ENCODE results near the gene LRIG2. TPM values are rescaled to one million over a fixed set of nuclear protein-coding genes. Genes with fewer than 3 reads are reported as not detected.

LRIG2 gene
- total RNA-seq, 1 experiment from 2014 or later = 14.8 TPM

GRCh38 chr1:113129529-113130185 is 56.7 kb downstream of the LRIG2 start:
- intact Hi-C loops (cut with micrococcal nuclease; ENCODE audit: unreplicated experiment) = no loop called here
- H3K4me1 ChIP-seq (ENCODE audit: insufficient read depth, low read length, poor library complexity, severe bottlenecking) = no peaks in the 10 kb centered on the region

GRCh38 chr1:113133038-113133437 is 60.0 kb downstream of the LRIG2 start:
- Histone ChIP-seq H3K4me3 (ENCODE audit: low read depth, low read length, poor library complexity, severe bottlenecking) (no peak overlapping the region), H3K27ac (ENCODE audit: low read depth, low read length, poor library complexity, severe bottlenecking) (no peak overlapping the region), H3K4me1 (ENCODE audit: insufficient read depth, low read length, poor library complexity, severe bottlenecking) (no peaks in the 10 kb centered on the region), H3K27me3 (replicated peaks; ENCODE audit: insufficient read depth, low read depth, low read length, poor library complexity) (no peaks in the 10 kb centered on the region), H3K36me3 (ENCODE audit: insufficient read depth, low read length, poor library complexity, severe bottlenecking) (no peaks in the 10 kb centered on the region), H3K9me3 (ENCODE audit: low read depth, low read length, poor library complexity, severe bottlenecking) (no peaks in the 10 kb centered on the region)
- intact Hi-C loops (cut with micrococcal nuclease; ENCODE audit: unreplicated experiment) = no loop called here
- DNase-seq (ENCODE audit: low spot score) = no peak
- TF ChIP-seq CTCF (conservative IDR thresholded peaks at IDR 0.05; ENCODE audit: low read depth, low read length) (no peak), EZH2 (IDR thresholded peaks at IDR 0.05; ENCODE audit: borderline replicate concordance, low read depth, low read length, poor library complexity, severe bottlenecking) (no peak)
- ChIA-PET POLR2A (ENCODE audit: low non-redundant PET) (no interaction called here), CTCF (no interaction called here)
- no TSS peak for BruUV-seq (replicated peaks)

More at GRCh38 chr1:113129529-113130185, 56.7 kb downstream of the LRIG2 start:
- no peak for DNase-seq (ENCODE audit: low spot score)
- no peaks in the 10 kb centered on the region for H3K27me3 ChIP-seq (replicated peaks; ENCODE audit: insufficient read depth, low read depth, low read length, poor library complexity)
- H3K9me3 ChIP-seq (ENCODE audit: low read depth, low read length, poor library complexity, severe bottlenecking) = no peaks in the 10 kb centered on the region
- BruUV-seq (replicated peaks) = no TSS peak
- no peak overlapping the region for H3K4me3 ChIP-seq (ENCODE audit: low read depth, low read length, poor library complexity, severe bottlenecking)
- ChIA-PET CTCF (no interaction called here), POLR2A (ENCODE audit: low non-redundant PET) (no interaction called here)
- H3K36me3 ChIP-seq (ENCODE audit: insufficient read depth, low read length, poor library complexity, severe bottlenecking) = peaks cover 17% of the 10 kb centered on the region
- TF ChIP-seq EZH2 (IDR thresholded peaks at IDR 0.05; ENCODE audit: borderline replicate concordance, low read depth, low read length, poor library complexity, severe bottlenecking) = no peak
- no peak for TF ChIP-seq CTCF (conservative IDR thresholded peaks at IDR 0.05; ENCODE audit: low read depth, low read length)
- H3K27ac ChIP-seq (ENCODE audit: low read depth, low read length, poor library complexity, severe bottlenecking) = no peak overlapping the region

- ChIA-PET POLR2A (ENCODE audit: low non-redundant PET) (interaction anchor here (0.5 kb wide), 1 partner anchor 11 kb away, joined by 4 read pairs; no protein-coding TSS in a partner anchor), CTCF (no interaction called here)
- TF ChIP-seq CTCF (conservative IDR thresholded peaks at IDR 0.05; ENCODE audit: low read depth, low read length) (no peak), EZH2 (IDR thresholded peaks at IDR 0.05; ENCODE audit: borderline replicate concordance, low read depth, low read length, poor library complexity, severe bottlenecking) (no peak)
- Histone ChIP-seq H3K27me3 (replicated peaks; ENCODE audit: insufficient read depth, low read depth, low read length, poor library complexity) (no peaks in the 10 kb centered on the region), H3K4me3 (ENCODE audit: low read depth, low read length, poor library complexity, severe bottlenecking) (no peak overlapping the region), H3K4me1 (ENCODE audit: insufficient read depth, low read length, poor library complexity, severe bottlenecking) (no peaks in the 10 kb centered on the region), H3K27ac (ENCODE audit: low read depth, low read length, poor library complexity, severe bottlenecking) (no peak overlapping the region), H3K36me3 (ENCODE audit: insufficient read depth, low read length, poor library complexity, severe bottlenecking) (no peaks in the 10 kb centered on the region), H3K9me3 (ENCODE audit: low read depth, low read length, poor library complexity, severe bottlenecking) (no peaks in the 10 kb centered on the region)
- BruUV-seq (replicated peaks) = no TSS peak
- intact Hi-C loops (cut with micrococcal nuclease; ENCODE audit: unreplicated experiment) = no loop called here
- no peak for DNase-seq (ENCODE audit: low spot score)
Measured at GRCh38 chr1:113133759-113134158, 60.8 kb downstream of the LRIG2 start.

Data from A673 (cell line).